HepG2 (cell line): ENCODE data around the gene GGNBP2. TPM values are rescaled to one million over a fixed set of nuclear protein-coding genes. Genes with fewer than 3 reads are reported as not detected.

Experiments
- CBX1 ChIP-seq: IDR thresholded peaks from one replicate; pipeline ENCODE4 v1.6.1; 2016; ENCODE audit warnings: antibody characterized with exemption, low read depth
- CCDC6 ChIP-seq: sonication (generic); formaldehyde crosslinking; IDR thresholded peaks from 2 replicates; pipeline ENCODE4 v1.8.1; 2022; ENCODE audit warnings: mild to moderate bottlenecking, missing genetic modification reagents, moderate library complexity
- GATAD1 ChIP-seq: IDR thresholded peaks from 2 replicates; pipeline ENCODE4 v1.6.1; 2016; ENCODE audit warnings: missing genetic modification reagents, missing compliant biosample characterization
- KDM5B ChIP-seq: sonication (generic); formaldehyde crosslinking; IDR thresholded peaks from 2 replicates; pipeline ENCODE4 v1.4.0; 2020; ENCODE audit warnings: missing genetic modification reagents, mild to moderate bottlenecking, borderline replicate concordance
- KDM6A ChIP-seq: IDR thresholded peaks from 2 replicates; pipeline ENCODE4 v1.6.1; 2016; ENCODE audit warnings: low read depth
- NFIB ChIP-seq: sonication (generic); formaldehyde crosslinking; IDR thresholded peaks from 2 replicates; pipeline ENCODE4 v1.9.0; 2021; ENCODE audit warnings: missing genetic modification reagents, mild to moderate bottlenecking, borderline replicate concordance
- TP53 ChIP-seq: sonication (generic); formaldehyde crosslinking; conservative IDR thresholded peaks from 2 replicates; pipeline ENCODE4 v1.4.0; 2020; ENCODE audit warnings: missing genetic modification reagents
- XBP1 ChIP-seq: sonication (generic); formaldehyde crosslinking; IDR thresholded peaks from 2 replicates; pipeline ENCODE4 v1.5.0; 2020; ENCODE audit warnings: missing genetic modification reagents
- ZBTB3 ChIP-seq: sonication (generic); formaldehyde crosslinking; IDR thresholded peaks from 2 replicates; pipeline ENCODE4 v1.4.0; 2020; ENCODE audit warnings: low read depth, mild to moderate bottlenecking, moderate library complexity, missing genetic modification reagents, borderline replicate concordance
- ZBTB38 ChIP-seq: sonication (generic); formaldehyde crosslinking; IDR thresholded peaks from 2 replicates; pipeline ENCODE4 v1.5.1; 2020; ENCODE audit warnings: mild to moderate bottlenecking, missing genetic modification reagents
- ZFX ChIP-seq: sonication (generic); formaldehyde crosslinking; IDR thresholded peaks from 2 replicates; pipeline ENCODE4 v1.4.0; 2020; ENCODE audit warnings: mild to moderate bottlenecking, low read depth, missing genetic modification reagents, moderate library complexity
- ZNF121 ChIP-seq: sonication (generic); formaldehyde crosslinking; IDR thresholded peaks from 2 replicates; pipeline ENCODE4 v1.5.0; 2020; ENCODE audit warnings: mild to moderate bottlenecking, missing genetic modification reagents
- ZNF160 ChIP-seq: sonication (generic); formaldehyde crosslinking; IDR thresholded peaks from 2 replicates; pipeline ENCODE4 v1.8.0; 2022; ENCODE audit warnings: mild to moderate bottlenecking, inconsistent platforms, missing genetic modification reagents
- ZNF556 ChIP-seq: sonication (generic); formaldehyde crosslinking; IDR thresholded peaks from 2 replicates; pipeline ENCODE4 v1.4.0; 2020; ENCODE audit warnings: mild to moderate bottlenecking, missing genetic modification reagents, borderline replicate concordance
- ZNF569 ChIP-seq: sonication (generic); formaldehyde crosslinking; IDR thresholded peaks from 2 replicates; pipeline ENCODE4 v1.5.0; 2020; ENCODE audit warnings: mild to moderate bottlenecking, missing genetic modification reagents, moderate library complexity, borderline replicate concordance
- ZNF644 ChIP-seq: IDR thresholded peaks from 2 replicates; pipeline ENCODE4 v1.6.1; 2016; ENCODE audit warnings: low read depth
- ZNF674 ChIP-seq: sonication (generic); formaldehyde crosslinking; IDR thresholded peaks from 2 replicates; pipeline ENCODE4 v1.5.0; 2020; ENCODE audit warnings: low read depth, mild to moderate bottlenecking, missing genetic modification reagents
- polyA plus RNA-seq, 8 experiments: library from polyadenylated mRNA; depleted of rRNA in 3 of 8; stranded (reverse) in 7 of 8; unstranded in 1 of 8; fragments of >200 nt; fragmentation: Illumina TruSeq in 4 of 8; extraction: Trizol in 4 of 8; gene quantifications; 2 replicates each; pipeline versions ENCODE4 v1.2.1 to v1.2.3, GENCODE V29; 2011 to 2016; ENCODE audit warnings: low read depth in 4 of 8, missing spikeins in 1 of 8, mixed read lengths in 1 of 8; ENCODE audit not compliant: insufficient read depth in 1 of 8
- total RNA-seq, 5 experiments: library from RNA; depleted of rRNA; stranded (reverse); fragments of >200 nt; fragmentation: Illumina TruSeq; extraction: Trizol; gene quantifications; 2 replicates each; pipeline ENCODE4 v1.2.3, GENCODE V29; 2016; ENCODE audit warnings: low read depth in 1 of 5
- TF ChIP-seq, protein P1 (sequence below): IDR thresholded peaks from 2 replicates; pipeline ENCODE4 v1.6.1; 2016; ENCODE audit warnings: missing compliant biosample characterization, missing genetic modification reagents, borderline replicate concordance
- TF ChIP-seq, protein P2 (sequence below), 2 experiments: sonication (generic) in 1 of 2; formaldehyde crosslinking in 1 of 2; IDR thresholded peaks; 2 replicates each; pipeline versions ENCODE4 v1.5.1 to v1.6.1; 2011 to 2020; ENCODE audit warnings: borderline replicate concordance in 1 of 2, low read depth in 1 of 2, low read length in 1 of 2, mild to moderate bottlenecking in 1 of 2, missing genetic modification reagents in 1 of 2, moderate library complexity in 1 of 2
- TF ChIP-seq, protein P3 (sequence below): sonication (generic); formaldehyde crosslinking; IDR thresholded peaks from 2 replicates; pipeline ENCODE4 v1.4.0; 2020; ENCODE audit warnings: missing genetic modification reagents, borderline replicate concordance
- TF ChIP-seq, protein P4 (sequence below): sonication (generic); formaldehyde crosslinking; IDR thresholded peaks from 2 replicates; pipeline ENCODE4 v1.4.0; 2020; ENCODE audit warnings: missing genetic modification reagents

Gene GGNBP2
- total and polyA plus RNA-seq, 2 of the 13 experiments (the other 11 are each of a cell fraction or from before 2014, with no cell fraction given): 53.3 to 84.2 TPM

- no peak for TF ChIP-seq XBP1 (CRISPR knock-in tag)
- TF ChIP-seq TP53 (CRISPR knock-in tag): peak; percentile 59; the same call in 1 of the 2 replicates
- TF ChIP-seq, protein P1, sequence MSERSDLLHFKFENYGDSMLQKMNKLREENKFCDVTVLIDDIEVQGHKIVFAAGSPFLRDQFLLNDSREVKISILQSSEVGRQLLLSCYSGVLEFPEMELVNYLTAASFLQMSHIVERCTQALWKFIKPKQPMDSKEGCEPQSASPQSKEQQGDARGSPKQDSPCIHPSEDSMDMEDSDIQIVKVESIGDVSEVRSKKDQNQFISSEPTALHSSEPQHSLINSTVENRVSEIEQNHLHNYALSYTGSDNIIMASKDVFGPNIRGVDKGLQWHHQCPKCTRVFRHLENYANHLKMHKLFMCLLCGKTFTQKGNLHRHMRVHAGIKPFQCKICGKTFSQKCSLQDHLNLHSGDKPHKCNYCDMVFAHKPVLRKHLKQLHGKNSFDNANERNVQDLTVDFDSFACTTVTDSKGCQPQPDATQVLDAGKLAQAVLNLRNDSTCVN (CRISPR knock-in tag): 0 out of 2 replicates have a peak, but pooled peaks have one; percentile 64
- TF ChIP-seq ZNF674 (CRISPR knock-in tag): peak; percentile 47; the same call in 1 of the 2 replicates
- TF ChIP-seq ZNF160 (CRISPR knock-in tag): no peak; the same call in 1 of the 2 replicates
- TF ChIP-seq KDM5B (CRISPR knock-in tag): no peak; the same call in 1 of the 2 replicates
- TF ChIP-seq ZBTB38 (CRISPR knock-in tag): no peak
- TF ChIP-seq NFIB (CRISPR knock-in tag): no peak
- no peak for TF ChIP-seq ZNF644 (CRISPR knock-in tag)
- no peak for TF ChIP-seq KDM6A (CRISPR knock-in tag)
- TF ChIP-seq GATAD1 (CRISPR knock-in tag): peak; percentile 79
- TF ChIP-seq CBX1: no peak
- peak; percentile 77 for TF ChIP-seq CCDC6
- TF ChIP-seq ZFX (CRISPR knock-in tag): peak; percentile 70
- TF ChIP-seq ZBTB3 (CRISPR knock-in tag): no peak
- TF ChIP-seq, protein P2, sequence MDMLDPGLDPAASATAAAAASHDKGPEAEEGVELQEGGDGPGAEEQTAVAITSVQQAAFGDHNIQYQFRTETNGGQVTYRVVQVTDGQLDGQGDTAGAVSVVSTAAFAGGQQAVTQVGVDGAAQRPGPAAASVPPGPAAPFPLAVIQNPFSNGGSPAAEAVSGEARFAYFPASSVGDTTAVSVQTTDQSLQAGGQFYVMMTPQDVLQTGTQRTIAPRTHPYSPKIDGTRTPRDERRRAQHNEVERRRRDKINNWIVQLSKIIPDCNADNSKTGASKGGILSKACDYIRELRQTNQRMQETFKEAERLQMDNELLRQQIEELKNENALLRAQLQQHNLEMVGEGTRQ (IDR thresholded peaks at IDR 0.05; ENCODE audit: low read depth, low read length): no peak
- TF ChIP-seq, protein P2 (CRISPR knock-in tag; IDR thresholded peaks at IDR 0.05; ENCODE audit: borderline replicate concordance): peak; percentile 82
- 0 out of 2 replicates have a peak, but pooled peaks have one; percentile 50 for TF ChIP-seq ZNF121 (CRISPR knock-in tag)
- TF ChIP-seq ZNF569 (CRISPR knock-in tag): no peak
- TF ChIP-seq, protein P3, sequence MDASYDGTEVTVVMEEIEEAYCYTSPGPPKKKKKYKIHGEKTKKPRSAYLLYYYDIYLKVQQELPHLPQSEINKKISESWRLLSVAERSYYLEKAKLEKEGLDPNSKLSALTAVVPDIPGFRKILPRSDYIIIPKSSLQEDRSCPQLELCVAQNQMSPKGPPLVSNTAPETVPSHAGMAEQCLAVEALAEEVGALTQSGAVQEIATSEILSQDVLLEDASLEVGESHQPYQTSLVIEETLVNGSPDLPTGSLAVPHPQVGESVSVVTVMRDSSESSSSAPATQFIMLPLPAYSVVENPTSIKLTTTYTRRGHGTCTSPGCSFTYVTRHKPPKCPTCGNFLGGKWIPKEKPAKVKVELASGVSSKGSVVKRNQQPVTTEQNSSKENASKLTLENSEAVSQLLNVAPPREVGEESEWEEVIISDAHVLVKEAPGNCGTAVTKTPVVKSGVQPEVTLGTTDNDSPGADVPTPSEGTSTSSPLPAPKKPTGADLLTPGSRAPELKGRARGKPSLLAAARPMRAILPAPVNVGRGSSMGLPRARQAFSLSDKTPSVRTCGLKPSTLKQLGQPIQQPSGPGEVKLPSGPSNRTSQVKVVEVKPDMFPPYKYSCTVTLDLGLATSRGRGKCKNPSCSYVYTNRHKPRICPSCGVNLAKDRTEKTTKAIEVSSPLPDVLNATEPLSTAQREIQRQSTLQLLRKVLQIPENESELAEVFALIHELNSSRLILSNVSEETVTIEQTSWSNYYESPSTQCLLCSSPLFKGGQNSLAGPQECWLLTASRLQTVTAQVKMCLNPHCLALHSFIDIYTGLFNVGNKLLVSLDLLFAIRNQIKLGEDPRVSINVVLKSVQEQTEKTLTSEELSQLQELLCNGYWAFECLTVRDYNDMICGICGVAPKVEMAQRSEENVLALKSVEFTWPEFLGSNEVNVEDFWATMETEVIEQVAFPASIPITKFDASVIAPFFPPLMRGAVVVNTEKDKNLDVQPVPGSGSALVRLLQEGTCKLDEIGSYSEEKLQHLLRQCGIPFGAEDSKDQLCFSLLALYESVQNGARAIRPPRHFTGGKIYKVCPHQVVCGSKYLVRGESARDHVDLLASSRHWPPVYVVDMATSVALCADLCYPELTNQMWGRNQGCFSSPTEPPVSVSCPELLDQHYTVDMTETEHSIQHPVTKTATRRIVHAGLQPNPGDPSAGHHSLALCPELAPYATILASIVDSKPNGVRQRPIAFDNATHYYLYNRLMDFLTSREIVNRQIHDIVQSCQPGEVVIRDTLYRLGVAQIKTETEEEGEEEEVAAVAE (CRISPR knock-in tag): peak; percentile 42; the same call in 1 of the 2 replicates
- TF ChIP-seq ZNF556 (CRISPR knock-in tag): no peak
- TF ChIP-seq, protein P4, sequence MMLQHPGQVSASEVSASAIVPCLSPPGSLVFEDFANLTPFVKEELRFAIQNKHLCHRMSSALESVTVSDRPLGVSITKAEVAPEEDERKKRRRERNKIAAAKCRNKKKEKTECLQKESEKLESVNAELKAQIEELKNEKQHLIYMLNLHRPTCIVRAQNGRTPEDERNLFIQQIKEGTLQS: no peak
Measured at GRCh38 chr17:36601303-36602029, 56.7 kb downstream of the GGNBP2 start, which contains the start of gene MRM1 (continued).
